ENCODE measurements around the gene ZFP64.

GRCh38 chr20:52153896-52154295 lies 37.7 kb downstream of the ZFP64 start:
- TF ChIP-seq GATA2 (IDR thresholded peaks at IDR 0.05; ENCODE audit: low read depth, low read length) (no peak), GATA3 (IDR thresholded peaks at IDR 0.05; ENCODE audit: low read depth, low read length) (no peak)
